ENCODE data around the gene PON1.

DNA sequence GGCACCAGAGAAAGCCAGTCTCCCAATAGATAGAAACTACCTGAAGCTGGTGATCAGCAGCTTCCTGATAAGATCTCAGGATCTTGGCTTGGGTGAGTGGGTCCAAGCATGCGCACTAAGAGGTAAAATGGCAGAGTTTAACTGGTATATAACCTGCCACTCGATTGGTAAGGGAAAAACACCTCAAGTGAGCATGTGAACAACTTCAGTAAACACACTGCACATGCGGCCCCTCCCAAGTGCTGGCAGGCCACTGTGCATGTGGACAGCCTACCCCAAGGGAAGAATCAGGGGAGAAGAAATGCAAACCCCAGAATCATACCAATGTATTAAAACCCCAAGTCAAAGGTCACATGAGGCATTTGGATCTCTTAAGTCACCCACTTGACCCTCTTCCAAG, 17.7 kb upstream of the PON1 start:
- TF ChIP-seq POLR2AphosphoS5 (IDR thresholded peaks at IDR 0.05; ENCODE audit: borderline replicate concordance, low read depth, low read length) (no peak), EZH2 (IDR thresholded peaks at IDR 0.05) (no peak), FOXP2 (optimal IDR thresholded peaks at IDR 0.05; ENCODE audit: control extremely low read depth, extremely low read length, insufficient read depth) (no peak)

Measured in SK-N-MC (cell line).